Endothelial cell of umbilical vein (primary cell): ENCODE measurements around the gene MMP21.

Source experiments
- CTCF ChIP-seq, 2 donors: IDR thresholded peaks; 1 replicate in 1 of 2; 2 replicates in 1 of 2; pipeline ENCODE4 v1.5.1; 2011; ENCODE audit warnings: low read length in 2 of 2, mild to moderate bottlenecking in 2 of 2, moderate library complexity in 2 of 2, control low read depth in 1 of 2, inconsistent platforms in 1 of 2, low read depth in 1 of 2; ENCODE audit not compliant: insufficient read depth in 1 of 2; ENCODE audit errors: extremely low read depth in 1 of 2
- EZH2 ChIP-seq: IDR thresholded peaks from 2 replicates; pipeline ENCODE4 v1.6.1; 2012; ENCODE audit warnings: borderline replicate concordance, low read depth, mild to moderate bottlenecking, moderate library complexity, low read length, inconsistent platforms; ENCODE audit not compliant: severe bottlenecking
- JUN ChIP-seq: IDR thresholded peaks from 2 replicates; pipeline ENCODE4 v1.6.1; 2011; ENCODE audit warnings: borderline replicate concordance, low read depth; ENCODE audit not compliant: insufficient read length, insufficient read depth
- MAX ChIP-seq: IDR thresholded peaks from 2 replicates; pipeline ENCODE4 v1.6.1; 2011; ENCODE audit not compliant: insufficient read depth, insufficient read length
- MYC ChIP-seq: IDR thresholded peaks from one replicate; pipeline ENCODE4 v1.6.1; 2011; ENCODE audit warnings: mild to moderate bottlenecking, low read depth, low read length
- POLR2A ChIP-seq: IDR thresholded peaks from 2 replicates; pipeline ENCODE4 v1.6.1; 2012; ENCODE audit warnings: low read depth, mild to moderate bottlenecking, control low read depth, low read length
- POLR2AphosphoS5 ChIP-seq: IDR thresholded peaks from 2 replicates; pipeline ENCODE4 v1.6.1; 2012; ENCODE audit warnings: low read depth, mild to moderate bottlenecking, control low read depth, low read length, moderate library complexity; ENCODE audit not compliant: insufficient read depth

GRCh38 chr10:125762692-125763648 lies 12.7 kb downstream of the MMP21 start:
- TF ChIP-seq CTCF (IDR thresholded peaks at IDR 0.05; ENCODE audit: extremely low read depth in 1 of 2, insufficient read depth in 1 of 2, low read depth in 1 of 2, low read length in 2 of 2) (no peak), MAX (no peak), POLR2A (no peak), MYC (no peak), EZH2 (no peak), POLR2AphosphoS5 (no peak), JUN (no peak)
